GM23338 (cell line): ENCODE measurements around the gene PTPRA. TPM values are rescaled to one million over a fixed set of nuclear protein-coding genes. Genes with fewer than 3 reads are reported as not detected.

Experiments
- ATAC-seq: fragments of 200-7000 bp; cut with Tn5 transposase; 3 replicates; pipeline ENCODE4 v1.9.1; 2020
- DNase-seq: peaks from one replicate; pipeline ENCODE4 v3.0.0-alpha.2; 2015; ENCODE audit warnings: low spot score
- H2AFZ ChIP-seq: fragments of 200-600 bp; sonication (generic); 2 replicates; pipeline ENCODE4 v1.8.0; 2016; ENCODE audit warnings: antibody characterized with exemption, mild to moderate bottlenecking, moderate library complexity
- H3F3A ChIP-seq: fragments of 200-600 bp; sonication (generic); replicated peaks from 2 replicates; pipeline ENCODE4 v1.8.0; 2017; ENCODE audit warnings: antibody characterized with exemption, mixed run types, low read depth
- H3K27ac ChIP-seq: fragments of 200-600 bp; sonication (generic); 2 replicates; pipeline ENCODE4 v1.6.1; 2016; ENCODE audit warnings: low read depth
- H3K27me3 ChIP-seq: fragments of 200-600 bp; sonication (generic); 2 replicates; pipeline ENCODE4 v1.8.0; 2016; ENCODE audit warnings: mild to moderate bottlenecking, mixed run types, moderate library complexity; ENCODE audit not compliant: insufficient read depth
- H3K36me3 ChIP-seq: fragments of 200-600 bp; sonication (generic); 2 replicates; pipeline ENCODE4 v1.8.0; 2016; ENCODE audit warnings: mild to moderate bottlenecking; ENCODE audit not compliant: insufficient read depth
- H3K4me1 ChIP-seq: fragments of 200-600 bp; sonication (generic); 2 replicates; pipeline ENCODE4 v1.8.0; 2016; ENCODE audit warnings: mild to moderate bottlenecking, moderate library complexity; ENCODE audit not compliant: insufficient read depth
- H3K4me2 ChIP-seq: fragments of 200-600 bp; sonication (generic); 2 replicates; pipeline ENCODE4 v1.7.1; 2017; ENCODE audit warnings: mixed run types
- H3K4me3 ChIP-seq: fragments of 200-600 bp; sonication (generic); 2 replicates; pipeline ENCODE4 v1.6.1; 2016; ENCODE audit warnings: mixed run types
- H3K79me2 ChIP-seq: fragments of 200-600 bp; sonication (generic); replicated peaks from 2 replicates; pipeline ENCODE4 v1.8.0; 2017; ENCODE audit warnings: mild to moderate bottlenecking; ENCODE audit not compliant: insufficient read depth
- H3K9me2 ChIP-seq: fragments of 200-600 bp; sonication (generic); 2 replicates; pipeline ENCODE4 v1.8.0; 2017; ENCODE audit not compliant: insufficient read depth
- H4K20me1 ChIP-seq: fragments of 200-600 bp; sonication (generic); replicated peaks from 2 replicates; pipeline ENCODE4 v1.8.0; 2017; ENCODE audit warnings: mild to moderate bottlenecking; ENCODE audit not compliant: insufficient read depth
- H3K27ac Mint-ChIP-seq: 2 replicates; pipeline ENCODE4 v1.8.0; 2020; ENCODE audit warnings: inconsistent platforms, mild to moderate bottlenecking, moderate library complexity, mixed read lengths
- H3K27me3 Mint-ChIP-seq: 3 replicates; pipeline ENCODE4 v1.8.0; 2022; ENCODE audit warnings: low read depth, mild to moderate bottlenecking, moderate library complexity, mixed read lengths, inconsistent platforms; ENCODE audit not compliant: insufficient read depth, poor library complexity
- H3K36me3 Mint-ChIP-seq: 3 replicates; pipeline ENCODE4 v1.8.0; 2021; ENCODE audit warnings: low read depth, mild to moderate bottlenecking, inconsistent platforms, moderate library complexity, mixed read lengths
- H3K4me1 Mint-ChIP-seq: 3 replicates; pipeline ENCODE4 v1.8.0; 2020; ENCODE audit warnings: mild to moderate bottlenecking, inconsistent platforms, mixed read lengths
- H3K4me3 Mint-ChIP-seq: 3 replicates; pipeline ENCODE4 v1.8.0; 2021; ENCODE audit warnings: moderate library complexity, mild to moderate bottlenecking, inconsistent platforms, mixed read lengths
- H3K9me3 Mint-ChIP-seq: 3 replicates; pipeline ENCODE4 v1.8.0; 2020; ENCODE audit warnings: moderate library complexity, mild to moderate bottlenecking, inconsistent platforms, mixed read lengths
- CREB1 ChIP-seq: fragments of 250-450 bp; sonication (Bioruptor Pico); IDR thresholded peaks from 2 replicates; pipeline ENCODE4 v1.5.0; 2020; ENCODE audit warnings: low read depth, mild to moderate bottlenecking, moderate library complexity
- CTCF ChIP-seq, 2 experiments: fragments of 200-600 bp in 1 of 2; sonication (generic) in 1 of 2; conservative IDR thresholded peaks; 2 replicates each; pipeline versions ENCODE4 v1.5.1 to v1.6.1; 2016 to 2017; ENCODE audit warnings: antibody characterized with exemption in 2 of 2, low read depth in 2 of 2, mild to moderate bottlenecking in 2 of 2, moderate library complexity in 1 of 2
- EZH2 ChIP-seq: fragments of 200-600 bp; sonication (generic); IDR thresholded peaks from one replicate; pipeline ENCODE4 v1.8.0; 2017; ENCODE audit warnings: antibody characterized with exemption, mild to moderate bottlenecking, low read depth; ENCODE audit not compliant: unreplicated experiment
- EZH2phosphoT487 ChIP-seq: fragments of 200-600 bp; sonication (generic); IDR thresholded peaks from one replicate; pipeline ENCODE4 v1.8.1; 2018; ENCODE audit warnings: antibody characterized with exemption; ENCODE audit not compliant: unreplicated experiment
- JUNB ChIP-seq: IDR thresholded peaks from one replicate; pipeline ENCODE4 v1.6.1; 2016; ENCODE audit warnings: antibody characterized with exemption; ENCODE audit not compliant: unreplicated experiment
- NANOG ChIP-seq: IDR thresholded peaks from 2 replicates; pipeline ENCODE4 v1.6.1; 2016; ENCODE audit warnings: antibody characterized with exemption, borderline replicate concordance
- POLR2AphosphoS5 ChIP-seq: IDR thresholded peaks from 2 replicates; pipeline ENCODE4 v1.6.1; 2016; ENCODE audit warnings: antibody characterized with exemption, low read depth
- STAT1 ChIP-seq: IDR thresholded peaks from one replicate; pipeline ENCODE4 v1.6.1; 2016; ENCODE audit warnings: antibody characterized with exemption; ENCODE audit not compliant: unreplicated experiment
- ZNF114 ChIP-seq: fragments of 250-450 bp; sonication (Bioruptor Pico); IDR thresholded peaks from 2 replicates; pipeline ENCODE4 v1.5.0; 2020; ENCODE audit warnings: mild to moderate bottlenecking, moderate library complexity
- ZNF462 ChIP-seq: fragments of 250-450 bp; sonication (Bioruptor Pico); IDR thresholded peaks from 2 replicates; pipeline ENCODE4 v1.5.0; 2020; ENCODE audit warnings: mild to moderate bottlenecking, moderate library complexity
- polyA plus RNA-seq: library from polyadenylated mRNA; unstranded; fragments of >200 nt; fragmentation: Nextera tagmentation; extraction: Ambion mirVana; gene quantifications from 2 replicates; pipeline ENCODE4 v1.2.1, GENCODE V29; 2016
- total RNA-seq: library from RNA; depleted of rRNA; stranded (reverse); fragments of >200 nt; shearing (Covaris generic); gene quantifications from 2 replicates; pipeline ENCODE4 v1.2.3, GENCODE V29; 2014

The PTPRA gene
- total and polyA plus RNA-seq, 2 experiments from 2014 or later = 37.8 to 39.3 TPM

- Histone ChIP-seq H3K79me2 (peaks cover 15% of the 10 kb centered on the region; the same call in 1 of the 2 replicates), H3K4me2 (no peak overlapping the region), H3K4me1 (0 out of 2 replicates have a peak, but pooled peaks cover 3% of the 10 kb centered on the region), H3K36me3 (no peaks in the 10 kb centered on the region), H3K4me3 (no peak overlapping the region), H3K27ac (no peak overlapping the region), H3K9me2 (no peaks in the 10 kb centered on the region), H3K27me3 (no peaks in the 10 kb centered on the region), H3F3A (no peaks in the 10 kb centered on the region), H2AFZ (no peak overlapping the region), H4K20me1 (no peaks in the 10 kb centered on the region; the same call in 1 of the 2 replicates)
- Mint-ChIP-seq H3K4me3 (no peak overlapping the region), H3K27ac (no peak overlapping the region), H3K4me1 (peaks cover 1% of the 10 kb centered on the region; the same call in 2 of the 3 replicates), H3K36me3 (peaks cover 4% of the 10 kb centered on the region; the same call in 2 of the 3 replicates), H3K9me3 (no peaks in the 10 kb centered on the region), H3K27me3 (no peaks in the 10 kb centered on the region)
- no peak for ATAC-seq
- TF ChIP-seq EZH2 = no peak
- TF ChIP-seq EZH2phosphoT487 = no peak
- TF ChIP-seq ZNF114 (CRISPR knock-in tag) = no peak
- no peak for DNase-seq
These were observed 64.6 kb downstream of the PTPRA start for GRCh38 chr20:2937902-2938301.

DNA sequence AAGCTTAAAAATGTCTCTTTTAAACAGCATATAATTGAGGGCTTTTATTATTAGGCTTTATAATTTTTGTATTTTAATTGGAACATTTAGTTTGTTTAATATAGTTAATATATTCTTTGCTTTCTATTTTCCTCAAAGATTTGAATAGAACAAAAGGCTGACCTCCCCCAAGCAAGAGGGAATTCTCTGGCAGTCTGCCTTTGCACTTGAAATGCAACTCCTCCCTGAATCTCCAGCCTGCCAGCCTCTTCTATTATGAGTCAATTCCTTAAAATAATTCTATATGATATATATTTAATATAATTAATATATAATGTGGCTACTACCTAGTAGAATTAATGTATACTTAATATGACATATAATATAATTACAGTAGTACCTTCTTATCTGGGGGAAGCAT is 69.2 kb downstream of the PTPRA start:
- DNase-seq (no peak), ATAC-seq (no peak)
- Histone ChIP-seq H3K79me2 (peaks cover 15% of the 10 kb centered on the region; the same call in 1 of the 2 replicates), H3K4me1 (0 out of 2 replicates have a peak, but pooled peaks cover 3% of the 10 kb centered on the region), H4K20me1 (no peaks in the 10 kb centered on the region; the same call in 1 of the 2 replicates), H3K4me2 (no peak overlapping the region), H3K36me3 (no peaks in the 10 kb centered on the region), H3K27ac (no peak overlapping the region), H3K27me3 (no peaks in the 10 kb centered on the region), H2AFZ (no peak overlapping the region), H3K9me2 (no peaks in the 10 kb centered on the region), H3K4me3 (no peak overlapping the region), H3F3A (no peaks in the 10 kb centered on the region)
- H3K36me3 Mint-ChIP-seq = no peaks in the 10 kb centered on the region
- no peak overlapping the region for H3K4me3 Mint-ChIP-seq
- H3K4me1 Mint-ChIP-seq = peaks cover 7% of the 10 kb centered on the region
- H3K9me3 Mint-ChIP-seq = no peaks in the 10 kb centered on the region
- H3K27me3 Mint-ChIP-seq = no peaks in the 10 kb centered on the region
- H3K27ac Mint-ChIP-seq = no peak overlapping the region
- no peak for TF ChIP-seq POLR2AphosphoS5
- no peak for TF ChIP-seq CTCF (conservative IDR thresholded peaks at IDR 0.05; ENCODE audit: low read depth in 2 of 2)
- no peak for TF ChIP-seq EZH2
- TF ChIP-seq CREB1 (CRISPR knock-in tag) = no peak
- no peak for TF ChIP-seq EZH2phosphoT487
- TF ChIP-seq ZNF462 (CRISPR knock-in tag) = no peak
- no peak for TF ChIP-seq ZNF114 (CRISPR knock-in tag)
- no peak for TF ChIP-seq STAT1
- no peak for TF ChIP-seq NANOG
- TF ChIP-seq JUNB = no peak
